Epidermal melanocyte (primary cell): ENCODE results near the gene RFPL4A.

ENCODE experiments used
- DNase-seq: peaks from one replicate; pipeline ENCODE4 v3.0.0; 2011; ENCODE audit warnings: low spot score; ENCODE audit not compliant: insufficient read length

RFPL4A gene

DNA sequence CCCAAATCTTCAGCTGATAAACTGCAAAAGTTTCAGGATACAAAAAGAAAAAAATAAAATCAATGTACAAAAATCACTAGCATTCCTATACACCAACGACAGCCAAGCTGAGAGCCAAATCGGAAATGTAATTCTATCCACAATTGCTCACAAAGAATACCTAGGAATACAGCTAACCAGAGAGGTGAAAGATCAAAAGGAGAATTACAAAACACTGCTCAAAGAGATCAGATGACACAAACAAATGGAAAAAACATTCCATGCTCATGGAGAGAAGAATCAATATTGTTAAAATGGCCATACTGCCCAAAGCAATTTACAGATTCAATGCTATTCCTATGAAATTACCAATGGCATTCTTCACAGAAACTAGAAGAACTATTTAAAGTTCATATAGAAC lies 43.4 kb downstream of the RFPL4A start:
- no peak for DNase-seq

DNA sequence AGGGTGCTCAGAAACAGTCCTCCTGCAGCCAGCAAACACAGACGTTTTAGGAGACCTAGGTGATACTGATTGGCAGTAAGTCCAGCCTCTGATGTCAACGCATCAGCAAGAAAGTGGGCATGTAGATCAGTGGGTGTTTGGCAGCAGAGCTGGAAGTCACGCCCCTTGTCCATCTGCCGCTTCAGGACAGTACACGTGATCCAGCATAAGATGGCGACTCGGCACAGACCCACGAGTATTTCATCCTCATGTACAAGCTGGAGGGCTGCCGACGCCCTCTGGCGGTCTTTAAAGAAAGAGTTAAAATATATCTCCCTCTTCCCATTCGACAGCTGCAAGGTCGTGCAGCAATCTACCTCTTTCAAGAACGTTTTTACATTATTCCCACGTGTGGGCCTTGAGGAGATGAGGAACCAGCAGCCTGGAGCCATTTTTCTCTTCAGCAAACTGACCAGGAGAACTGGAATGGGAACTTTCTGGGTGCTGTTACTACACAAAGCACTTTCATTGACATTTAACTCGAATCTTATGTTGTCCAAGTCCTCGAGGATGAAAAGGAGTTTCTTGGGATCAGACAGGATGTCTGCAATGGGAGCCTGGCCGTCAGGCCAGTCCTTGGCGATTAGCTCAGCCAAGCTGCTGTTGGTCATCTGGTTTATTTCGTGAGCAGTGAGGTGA lies 50.6 kb downstream of the RFPL4A start:
- no peak for DNase-seq

DNA sequence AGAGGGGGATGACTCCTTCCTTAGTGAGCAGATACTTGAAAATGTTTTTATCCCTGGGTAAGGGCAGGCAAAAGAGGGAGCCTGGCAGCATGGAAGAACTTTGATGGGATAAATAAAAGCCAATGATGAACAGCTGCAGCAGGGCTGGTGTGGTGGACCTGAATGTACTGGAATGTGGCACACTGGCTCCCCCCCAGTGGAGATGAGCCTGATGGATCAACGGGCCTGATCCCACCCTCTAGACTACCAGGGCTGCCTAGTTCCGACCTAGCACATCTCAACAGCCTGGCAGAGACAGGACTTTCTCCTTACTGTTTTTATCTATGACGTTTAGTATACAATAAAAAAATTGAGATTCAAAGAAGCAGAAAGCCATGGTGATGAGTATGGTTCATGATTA lies 52.4 kb downstream of the RFPL4A start:
- no peak for DNase-seq

DNA sequence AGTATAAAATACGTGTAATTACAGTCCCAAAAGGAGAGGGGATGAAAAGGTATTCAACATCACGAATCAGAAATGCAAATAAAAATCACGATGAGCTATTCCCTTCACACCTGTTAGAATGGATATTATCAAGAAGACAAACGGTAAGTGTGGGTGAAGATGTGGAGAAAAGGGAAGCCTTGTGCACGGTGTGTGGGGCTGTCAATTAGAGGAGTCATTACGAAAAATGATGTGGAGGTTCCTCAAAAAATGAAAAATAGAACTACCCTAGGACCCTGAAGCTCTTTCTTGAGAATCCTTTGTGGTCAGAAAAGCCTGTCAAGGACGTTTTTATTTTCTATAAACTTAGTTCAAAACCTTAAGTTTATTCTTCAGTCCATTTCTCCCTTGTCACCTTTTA lies 53.6 kb downstream of the RFPL4A start:
- no peak for DNase-seq
